A673 (cell line): ENCODE measurements around the gene PRKG1.

Source experiments
- CTCF ChIP-seq: fragments of 300-800, 200-600 bp; sonication (generic); conservative IDR thresholded peaks from 2 replicates; pipeline ENCODE4 v1.5.1; 2017; ENCODE audit warnings: low read depth, mild to moderate bottlenecking, antibody characterized with exemption, low read length, moderate library complexity, mixed read lengths
- EZH2 ChIP-seq: fragments of 200-600 bp; sonication (generic); IDR thresholded peaks from 2 replicates; pipeline ENCODE4 v1.6.1; 2017; ENCODE audit warnings: borderline replicate concordance, low read depth, mild to moderate bottlenecking, mixed read lengths, antibody characterized with exemption, low read length; ENCODE audit not compliant: poor library complexity, severe bottlenecking

GRCh38 chr10:51768886-51769465 lies 694.7 kb downstream of the PRKG1 start:
- TF ChIP-seq CTCF, result no peak
- no peak for TF ChIP-seq EZH2
